ENCODE results near the gene GPHA2.
A peak's percentile ranks its signal among the peaks of the same experiment; 100 is the strongest.

Gene GPHA2

DNA sequence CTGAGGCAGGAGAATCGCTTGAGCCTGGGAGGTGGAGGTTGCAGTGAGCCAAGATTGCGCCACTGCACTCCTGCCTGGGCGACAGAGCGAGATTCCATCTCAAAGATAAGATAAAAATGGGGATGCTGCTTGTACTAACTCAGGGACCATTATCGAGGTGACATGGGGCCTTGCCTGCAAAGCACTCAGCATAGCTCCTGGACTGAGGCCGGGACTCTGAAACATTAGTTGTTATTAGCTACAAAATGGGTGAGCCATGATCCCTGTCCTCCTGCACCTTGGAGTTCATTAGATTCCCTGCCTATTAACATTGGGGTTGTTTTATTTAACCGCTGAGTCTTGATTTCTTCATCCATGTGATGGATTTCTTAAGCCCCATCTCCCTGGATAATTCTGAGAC lies 6.1 kb downstream of the GPHA2 start:
- DNase-seq (ENCODE audit: low read depth), result no peak

DNA sequence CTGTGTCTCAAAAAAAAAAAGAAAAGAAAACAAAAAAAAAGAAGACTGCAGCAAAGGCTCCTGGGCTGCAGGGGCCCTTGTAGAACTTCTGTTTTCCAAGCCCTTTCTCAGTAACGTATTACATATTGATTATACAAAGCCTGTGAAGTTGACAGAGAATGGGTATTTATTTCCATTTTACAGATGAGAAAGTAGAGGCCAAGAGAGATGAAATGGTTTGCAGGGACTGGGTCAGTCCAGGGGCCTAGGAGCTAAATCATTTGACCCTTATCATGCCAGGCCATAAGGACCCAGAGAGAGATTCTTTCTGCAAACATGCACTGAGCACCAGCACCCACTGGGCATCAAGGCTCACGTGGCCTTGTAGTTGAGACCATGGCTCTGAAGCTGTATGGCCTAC lies 6.7 kb downstream of the GPHA2 start:
- DNase-seq (ENCODE audit: low read depth), result no peak

DNA sequence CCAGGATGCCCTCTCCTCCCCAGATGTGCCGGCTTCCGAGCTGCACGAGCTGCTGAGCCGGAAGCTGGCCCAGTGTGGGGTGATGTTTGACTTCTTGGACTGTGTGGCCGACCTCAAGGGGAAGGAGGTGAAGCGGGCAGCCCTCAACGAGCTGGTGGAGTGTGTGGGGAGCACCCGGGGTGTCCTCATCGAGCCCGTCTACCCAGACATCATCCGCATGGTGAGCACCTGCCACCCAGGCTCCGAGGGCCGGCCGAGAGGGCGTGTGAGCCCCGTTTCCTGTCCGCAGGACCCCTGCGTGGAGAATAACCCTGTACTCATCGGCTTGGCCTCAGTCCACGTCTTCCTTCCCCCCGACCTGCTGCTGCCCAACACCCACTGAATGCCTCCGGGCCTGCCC lies 9.0 kb downstream of the GPHA2 start:
- no peak for DNase-seq (ENCODE audit: low read depth)

DNA sequence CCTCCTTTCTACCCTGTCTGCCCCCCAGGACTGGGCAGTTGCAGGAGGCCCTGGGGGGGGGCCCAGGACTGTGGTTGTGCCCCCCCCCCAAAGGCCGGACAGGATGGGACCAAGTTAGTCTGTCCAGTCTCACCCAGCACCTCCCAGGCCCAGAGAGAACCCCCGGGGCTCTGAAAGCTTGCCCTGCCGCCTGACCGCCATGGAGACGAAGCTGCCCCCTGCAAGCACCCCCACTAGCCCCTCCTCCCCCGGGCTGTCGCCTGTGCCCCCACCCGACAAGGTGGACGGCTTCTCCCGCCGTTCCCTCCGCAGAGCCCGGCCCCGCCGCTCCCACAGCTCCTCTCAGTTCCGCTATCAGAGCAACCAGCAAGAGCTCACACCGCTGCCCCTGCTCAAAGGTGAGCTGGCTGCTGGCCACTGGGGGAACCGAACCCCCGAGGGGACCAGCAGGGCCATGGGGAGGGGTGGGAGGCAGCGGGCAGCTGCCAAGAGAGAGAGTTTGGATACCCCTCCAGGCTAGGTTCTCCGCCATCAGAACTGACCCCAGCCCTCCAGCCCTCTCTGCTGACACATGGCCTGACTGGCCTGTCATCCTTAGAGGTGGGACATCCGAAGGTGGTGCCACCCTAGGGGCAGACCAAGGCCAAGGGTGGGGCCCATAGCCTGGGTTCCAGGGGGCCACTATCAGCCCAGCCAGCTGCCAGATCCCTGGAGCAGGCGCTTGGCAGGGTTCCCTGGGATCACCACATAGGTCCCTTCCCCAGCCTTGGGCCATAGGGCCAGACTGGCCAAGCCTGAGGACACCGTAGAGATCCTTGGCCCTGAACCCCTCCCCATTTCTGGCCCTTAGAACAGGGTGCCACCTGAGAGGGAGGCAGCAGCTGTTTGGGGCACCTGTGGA lies 9.9 kb downstream of the GPHA2 start:
- DNase-seq (ENCODE audit: low read depth), result no peak

DNA sequence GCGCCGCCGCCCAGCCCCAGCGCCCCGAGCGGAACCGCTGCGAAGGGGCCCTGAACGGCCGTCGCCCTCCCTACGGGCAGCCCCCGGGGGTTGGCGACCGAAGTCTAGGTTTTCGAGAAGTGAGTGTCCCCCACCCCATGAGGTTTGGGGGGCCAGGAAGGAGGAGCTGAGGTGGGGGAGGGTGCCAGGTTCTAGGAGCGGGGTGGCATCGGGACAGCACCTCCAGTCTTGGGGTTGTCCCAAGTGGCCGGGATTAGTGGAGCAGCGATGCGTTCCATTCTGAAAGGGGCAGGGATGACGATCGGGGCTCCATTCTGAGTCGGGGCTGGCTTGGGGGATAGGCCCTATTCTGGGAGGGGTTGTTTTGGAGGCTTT lies 10.8 kb downstream of the GPHA2 start:
- no peak for DNase-seq (ENCODE audit: low read depth)

- DNase-seq (ENCODE audit: low read depth), result peak; percentile 43
Measured at GRCh38 chr11:64923944-64924909, 11.5 kb downstream of the GPHA2 start, which contains the start of gene PPP2R5B. Gene PPP2R5B (plus strand): TSS chr11:64924689. CDS start chr11:64925735, 1,046 bp downstream.

- no peak for DNase-seq (ENCODE audit: low read depth)
Measured at GRCh38 chr11:64923151-64923661, 12.5 kb downstream of the GPHA2 start.

- no peak for DNase-seq (ENCODE audit: low read depth)
Measured at GRCh38 chr11:64921384-64921783, 14.3 kb downstream of the GPHA2 start.

DNA sequence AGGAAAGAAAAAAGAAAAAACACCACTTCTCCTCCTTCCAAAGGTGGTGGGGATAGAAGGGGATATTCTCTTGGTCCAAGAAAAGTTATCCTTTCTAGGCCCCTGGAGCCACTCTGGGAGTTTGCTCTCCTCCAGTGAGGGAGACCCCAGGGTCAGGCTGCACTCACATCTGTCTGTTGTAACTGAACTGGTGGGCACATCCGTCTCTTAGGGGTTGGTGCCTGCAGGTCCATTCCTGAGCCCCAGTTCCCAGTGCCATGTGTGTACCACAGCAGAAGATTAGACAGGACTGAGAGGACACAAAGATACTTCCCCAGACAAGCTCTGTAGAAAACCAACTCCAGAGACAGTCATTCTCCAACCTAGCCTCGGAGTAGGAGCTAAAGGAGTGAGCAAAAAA lies 15.6 kb downstream of the GPHA2 start:
- no peak for DNase-seq (ENCODE audit: low read depth)

- DNase-seq (ENCODE audit: low read depth), result no peak
Measured at GRCh38 chr11:64919627-64920026, 16.1 kb downstream of the GPHA2 start.

- no peak for DNase-seq (ENCODE audit: low read depth)
Measured at GRCh38 chr11:64918017-64918416, 17.7 kb downstream of the GPHA2 start.

GRCh38 chr11:64917663-64917995 lies 18.1 kb downstream of the GPHA2 start:
- DNase-seq (ENCODE audit: low read depth), result no peak

DNA sequence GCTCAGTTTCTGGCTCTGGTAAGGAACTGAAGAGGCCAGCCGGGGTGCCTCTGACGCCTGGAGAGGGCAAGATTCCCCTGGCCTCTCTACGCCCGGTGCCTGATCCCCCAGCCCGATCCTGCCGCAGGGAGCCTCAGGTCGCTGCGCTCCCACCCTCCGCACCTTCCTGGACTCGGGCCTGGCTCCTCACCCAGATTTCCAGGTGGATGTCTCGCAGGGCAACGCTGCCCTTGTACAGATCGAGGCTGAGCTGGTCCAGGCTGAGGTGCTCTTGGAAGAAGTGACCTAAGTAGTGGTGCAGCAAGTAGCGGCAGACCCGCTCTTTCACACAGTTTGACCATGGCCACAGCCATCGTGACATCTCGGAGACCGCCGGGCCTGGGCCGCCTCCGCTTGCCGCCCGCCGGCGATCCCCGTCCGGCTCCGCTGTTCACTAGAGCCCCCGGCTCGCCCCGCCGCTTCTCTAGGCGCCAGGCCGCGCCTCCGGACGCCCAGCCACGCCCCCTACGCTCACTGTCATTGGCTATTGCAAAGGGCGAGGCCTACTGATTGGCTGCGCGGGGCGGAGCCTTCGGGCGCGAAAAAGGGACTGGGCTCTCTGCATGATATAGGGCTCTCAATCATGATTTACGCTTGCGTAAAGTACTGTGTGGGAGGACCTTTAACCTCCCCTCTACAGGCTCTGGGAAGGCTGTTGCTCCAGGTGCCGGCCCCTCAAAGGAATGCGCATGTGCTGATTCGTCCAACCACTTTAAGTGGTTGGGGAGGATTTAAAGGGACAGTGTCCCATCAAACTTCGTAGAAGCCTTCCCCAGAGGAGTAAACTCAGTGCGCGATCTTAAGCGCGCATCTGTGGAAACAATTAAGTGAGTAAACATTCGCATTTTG lies 18.7 kb downstream of the GPHA2 start, which contains the start of gene ATG2A:
TSS of gene ATG2A (minus strand) at position 435 of the 888 bp plus-strand sequence. CDS start at position 361, 74 bp downstream.
- peak; percentile 94 for DNase-seq (ENCODE audit: low read depth)

- no peak for DNase-seq (ENCODE audit: low read depth)
Measured at GRCh38 chr11:64916040-64916774, 19.5 kb downstream of the GPHA2 start.

DNA sequence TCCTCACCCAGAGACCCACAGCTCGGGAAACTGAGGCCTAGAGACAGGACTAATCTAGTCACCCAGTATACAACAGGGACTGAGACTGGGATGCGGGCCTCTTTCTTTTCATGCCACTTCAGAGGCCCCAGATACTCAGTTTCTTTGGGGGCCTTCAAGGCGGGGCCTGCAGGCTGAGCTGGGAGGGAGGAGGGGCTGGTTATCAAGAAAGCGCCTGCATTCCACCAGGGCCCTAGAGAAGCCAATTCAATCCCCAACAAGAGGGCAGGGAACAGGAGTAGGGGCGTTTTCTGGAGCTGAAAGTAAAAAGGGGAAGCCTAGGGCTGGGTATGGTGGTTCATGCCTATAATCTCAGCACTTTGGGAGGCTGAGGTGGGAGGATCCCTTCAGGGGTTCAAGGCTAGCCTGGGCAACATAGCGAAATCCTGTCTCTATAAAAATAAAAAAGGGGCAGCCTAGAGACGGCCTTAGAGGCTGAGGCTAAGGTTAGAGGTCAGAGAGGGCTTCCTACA lies 20.3 kb downstream of the GPHA2 start:
- DNase-seq (ENCODE audit: low read depth), result no peak

- DNase-seq (ENCODE audit: low read depth), result no peak
Measured at GRCh38 chr11:64914123-64914522, 21.6 kb downstream of the GPHA2 start.

DNA sequence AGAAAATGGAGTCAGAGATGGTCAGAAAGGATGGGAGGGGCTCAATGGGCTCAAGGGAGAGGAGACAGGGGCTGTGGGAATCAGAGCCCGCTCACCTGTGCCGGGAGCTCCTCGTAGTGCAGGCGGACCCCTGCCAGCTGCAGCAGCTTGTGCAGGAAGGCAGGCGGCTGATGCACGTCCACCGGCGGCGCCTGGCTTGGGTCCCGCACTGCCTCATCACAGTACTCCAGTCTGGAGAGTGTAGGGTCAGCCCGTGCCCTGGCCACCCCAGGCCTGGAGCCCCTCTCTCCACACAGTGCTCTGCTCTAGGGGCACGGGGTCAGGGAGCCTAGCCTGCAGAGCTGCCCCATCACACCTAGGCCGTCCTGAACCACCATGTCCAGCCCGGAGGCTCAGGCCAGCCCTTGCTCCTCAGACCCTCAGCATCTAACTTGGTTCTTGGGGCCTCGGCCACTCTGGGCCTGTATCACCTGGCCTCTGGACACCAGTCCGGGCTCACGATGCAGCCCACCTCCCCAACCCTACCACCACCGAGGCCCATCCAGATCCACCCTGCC lies 22.4 kb downstream of the GPHA2 start:
- no peak for DNase-seq (ENCODE audit: low read depth)

DNA sequence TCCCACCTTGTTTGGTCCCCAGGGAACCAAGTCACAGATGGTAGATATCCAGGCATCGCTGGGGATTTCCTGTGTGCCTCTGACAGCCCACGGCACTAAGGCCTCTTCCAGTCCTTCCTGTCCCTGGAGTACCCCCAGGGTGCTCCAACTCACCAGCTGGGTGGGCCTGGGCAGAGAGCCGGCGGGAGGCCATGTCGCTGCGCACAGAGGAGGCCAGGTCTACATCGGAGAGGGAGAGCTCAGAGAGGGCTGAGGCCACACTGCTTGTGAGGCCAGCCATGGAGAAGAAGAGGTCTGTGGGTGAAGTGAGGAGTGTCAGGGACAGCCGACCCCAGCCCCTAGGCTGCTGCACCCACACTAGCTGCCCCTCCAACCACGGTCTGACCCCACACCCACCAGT lies 24.0 kb downstream of the GPHA2 start:
- DNase-seq (ENCODE audit: low read depth), result no peak

DNA sequence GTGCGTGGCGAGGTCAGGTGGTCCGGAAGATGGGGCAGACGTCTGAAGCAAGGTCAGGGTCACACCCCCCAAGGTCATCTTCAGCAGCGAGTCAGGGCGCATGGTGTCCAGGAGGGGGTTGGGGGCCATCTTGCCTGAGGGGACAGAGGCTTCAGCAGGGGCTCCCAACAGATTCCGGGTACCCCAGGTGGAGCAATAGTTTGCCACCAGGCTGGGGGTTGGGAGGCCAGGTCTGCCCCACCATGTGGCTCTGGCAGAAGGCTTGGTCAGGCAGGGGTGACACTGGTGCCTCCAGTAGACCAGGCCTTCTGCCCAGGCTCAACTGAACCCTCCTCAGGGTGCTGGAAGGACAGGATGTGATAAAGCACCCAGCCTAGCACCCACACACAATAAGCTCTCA lies 24.6 kb downstream of the GPHA2 start:
- no peak for DNase-seq (ENCODE audit: low read depth)

- no peak for DNase-seq (ENCODE audit: low read depth)
Measured at GRCh38 chr11:64910451-64911093, 25.1 kb downstream of the GPHA2 start.

Measured in CMK (cell line).